Measurements from ENCODE around the gene BEND6. TPM values are rescaled to one million over a fixed set of nuclear protein-coding genes. Genes with fewer than 3 reads are reported as not detected.

BEND6 gene
- total and polyA plus RNA-seq, 2 of the 8 experiments (the other 6 are each of a cell fraction or from before 2014, with no cell fraction given) = 0.71 to 2.1 TPM

DNA sequence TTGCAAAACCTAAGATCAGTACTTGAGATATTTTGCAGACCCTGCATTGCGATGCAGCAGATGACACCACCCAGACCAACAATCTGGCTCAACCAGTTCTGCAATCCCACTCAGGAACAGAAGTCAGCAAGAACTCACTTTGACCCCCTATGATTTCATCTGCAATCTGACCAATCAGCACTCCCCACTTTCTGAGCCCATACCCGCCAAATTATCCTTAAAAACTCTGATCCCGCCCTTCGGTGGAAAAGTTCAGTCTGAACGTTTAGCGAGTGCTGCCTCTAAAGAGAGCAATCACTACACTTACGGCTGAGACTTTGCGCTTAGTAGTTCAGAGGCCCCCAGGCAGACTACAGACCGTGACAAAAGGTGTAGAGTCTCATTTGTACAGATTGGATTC lies 74.3 kb downstream of the BEND6 start:
- CTCF ChIA-PET (ENCODE audit: partially characterized antibody) = interaction anchor here (2.9 kb wide), 1 partner anchor 9 kb away, joined by 16 read pairs; no protein-coding TSS in a partner anchor
- DNase-seq (ENCODE audit: low read depth in 1 of 2, low spot score in 2 of 2) = no peak
- Histone ChIP-seq H2AFZ (ENCODE audit: low read length) (no peak overlapping the region), H3K18ac (ENCODE audit: extremely low read depth, low read length) (0 out of 2 replicates have a peak overlapping the region, but pooled peaks have one; percentile 15), H4K8ac (ENCODE audit: extremely low read depth, insufficient read depth, low read length) (no peak overlapping the region), H3K14ac (ENCODE audit: insufficient read length) (no peak overlapping the region), H3K4me2 (ENCODE audit: insufficient read depth in 1 of 2, low read depth in 2 of 2, low read length in 2 of 2) (no peak overlapping the region; a peak in 1 of 4 replicates), H2BK12ac (ENCODE audit: low read depth, low read length) (no peak overlapping the region), H3K56ac (replicated peaks; ENCODE audit: insufficient read length, low read depth, low read length) (no peak overlapping the region), H3K9me3 (ENCODE audit: insufficient read depth in 2 of 2, low read depth in 1 of 2, low read length in 1 of 2) (no peaks in the 10 kb centered on the region), H2AK5ac (ENCODE audit: low read depth, low read length) (no peak overlapping the region), H3K4ac (replicated peaks; ENCODE audit: insufficient read length, low read depth, low read length) (no peak overlapping the region), H3K79me2 (ENCODE audit: control insufficient read depth in 1 of 2, insufficient read depth in 2 of 2, low read length in 2 of 2) (no peaks in the 10 kb centered on the region), H3K27me3 (replicated peaks in 1 of 4; ENCODE audit: control insufficient read depth in 3 of 4, extremely low read depth in 1 of 4, insufficient read depth in 3 of 4, low read length in 3 of 4) (no peaks in the 10 kb centered on the region; a peak in 1 of 7 replicates), H3K9ac (replicated peaks in 1 of 4; ENCODE audit: extremely low read depth in 1 of 4, low read depth in 3 of 4, low read length in 3 of 4) (no peak overlapping the region), H2BK20ac (ENCODE audit: low read length) (no peak overlapping the region), H3K36me3 (ENCODE audit: control insufficient read depth in 2 of 4, insufficient read depth in 4 of 4, low read length in 3 of 4) (no peaks in the 10 kb centered on the region), H3K79me1 (ENCODE audit: low read depth, low read length) (no peaks in the 10 kb centered on the region), H2BK120ac (replicated peaks; ENCODE audit: low read depth, low read length) (no peak overlapping the region), H3K4me3 (ENCODE audit: extremely low read depth in 1 of 4, insufficient read depth in 2 of 4, low read depth in 3 of 4, low read length in 4 of 4) (no peak overlapping the region), H2BK5ac (ENCODE audit: low read depth, low read length) (no peak overlapping the region), H4K5ac (ENCODE audit: insufficient read length, low read depth, low read length) (no peak overlapping the region), H2BK15ac (ENCODE audit: low read length) (no peak overlapping the region), H3K23ac (ENCODE audit: insufficient read length) (no peak overlapping the region), H3K23me2 (ENCODE audit: low read depth, low read length) (no peaks in the 10 kb centered on the region), H4K91ac (replicated peaks; ENCODE audit: insufficient read length, low read length) (no peak overlapping the region), H3K27ac (ENCODE audit: low read depth, low read length) (no peak overlapping the region), H3K4me1 (replicated peaks in 1 of 4; ENCODE audit: control insufficient read depth in 3 of 4, insufficient read depth in 4 of 4, low read length in 3 of 4) (peaks cover 4 to 14% (median 7%) of the 10 kb centered on the region in 4 experiments; a peak in 6 of 7 replicates), H4K20me1 (replicated peaks in 1 of 2; ENCODE audit: control insufficient read depth in 1 of 2, insufficient read depth in 2 of 2, low read length in 2 of 2) (no peaks in the 10 kb centered on the region)
- TF ChIP-seq KDM4A (IDR thresholded peaks at IDR 0.05; ENCODE audit: low read depth, low read length, severe bottlenecking) = no peak
- no peak for TF ChIP-seq CBX5 (IDR thresholded peaks at IDR 0.05; ENCODE audit: low read depth, low read length)
- TF ChIP-seq BACH1 (IDR thresholded peaks at IDR 0.05; ENCODE audit: low read length) = no peak
- TF ChIP-seq SP4 (IDR thresholded peaks at IDR 0.05; ENCODE audit: low read length) = no peak
- no peak for TF ChIP-seq SIN3A (conservative IDR thresholded peaks at IDR 0.05 in 1 of 2, IDR thresholded peaks at IDR 0.05 in 1 of 2; ENCODE audit: low read depth in 1 of 2, low read length in 2 of 2)
- no peak for FAIRE-seq
- POLR2A ChIA-PET (ENCODE audit: partially characterized antibody) = no interaction called here
- 86% methylated on average over 9 of the region's 9 CpGs; no CpG with 5 or more reads in 1 of the 2 experiments for WGBS, 2 experiments (ENCODE audit: extremely low coverage in 1 of 2, insufficient coverage in 1 of 2, insufficient read length in 1 of 2, insufficient replicate concordance in 2 of 2, low coverage in 1 of 2, low lambda C conversion rate in 2 of 2, missing lambda C conversion rate in 1 of 2)
